Measurements from ENCODE around the gene NBR1. TPM values are rescaled to one million over a fixed set of nuclear protein-coding genes. Genes with fewer than 3 reads are reported as not detected.

The NBR1 gene
- total and polyA plus RNA-seq, 4 donors, result 52.3 to 99.1 (median 74.5) TPM

Other genes with a start within 250 kb of the NBR1 start
- gene AARSD1, start 206.8 kb upstream of the NBR1 start, total RNA-seq, result 10 to 100 TPM; 38.2 to 39.0 TPM
- 10 to 100 TPM; 30.2 to 87.0 TPM for gene AARSD1, start 206.8 kb upstream of the NBR1 start, polyA plus RNA-seq
- gene PTGES3L, start 191.1 kb upstream of the NBR1 start, total RNA-seq, result 1 to 10 TPM; 2.5 to 6.6 TPM
- gene PTGES3L, start 191.1 kb upstream of the NBR1 start, polyA plus RNA-seq, result 1 to 10 TPM; 3.2 to 5.5 TPM
- 10 to 100 TPM; 10.6 to 16.0 TPM for gene RUNDC1, start 190.6 kb upstream of the NBR1 start, total RNA-seq
- gene RUNDC1, start 190.6 kb upstream of the NBR1 start, polyA plus RNA-seq, result 1 to 10 TPM; 2.4 to 7.3 TPM
- 100 to 1,000 TPM; 723 to 755 TPM for gene RPL27, start 172.8 kb upstream of the NBR1 start, total RNA-seq
- gene RPL27, start 172.8 kb upstream of the NBR1 start, polyA plus RNA-seq, result 1,000 to 10,000 TPM; 3,011 to 6,939 TPM
- 10 to 100 TPM; 24.8 to 35.3 TPM for gene IFI35, start 164.4 kb upstream of the NBR1 start, total RNA-seq
- 10 to 100 TPM; 34.2 to 45.2 TPM for gene IFI35, start 164.4 kb upstream of the NBR1 start, polyA plus RNA-seq
- 100 to 1,000 TPM; 165 to 241 TPM for gene VAT1, start 148.8 kb upstream of the NBR1 start, total RNA-seq
- 10 to 100 TPM; 55.7 to 65.3 TPM for gene VAT1, start 148.8 kb upstream of the NBR1 start, polyA plus RNA-seq
- gene RND2, start 146.0 kb upstream of the NBR1 start, total RNA-seq, result 1 to 10 TPM; 1.1 to 2.7 TPM
- gene RND2, start 146.0 kb upstream of the NBR1 start, polyA plus RNA-seq, result 1 to 10 TPM; 2.0 to 3.9 TPM
- 1 to 10 TPM; 4.3 to 6.6 TPM for gene BRCA1, start 45.9 kb upstream of the NBR1 start, total RNA-seq
- 1 to 10 TPM in 1 of 2 donors, under 1 TPM in 1; 0.38 to 2.1 TPM for gene BRCA1, start 45.9 kb upstream of the NBR1 start, polyA plus RNA-seq
- gene TMEM106A, start 40.7 kb downstream of the NBR1 start, total RNA-seq, result 10 to 100 TPM; 20.2 to 37.2 TPM
- gene TMEM106A, start 40.7 kb downstream of the NBR1 start, polyA plus RNA-seq, result 1 to 10 TPM; 2.5 to 5.0 TPM
- not detected for gene CCDC200, start 57.4 kb downstream of the NBR1 start, total RNA-seq
- not detected for gene CCDC200, start 57.4 kb downstream of the NBR1 start, polyA plus RNA-seq
- 1,000 to 10,000 TPM; 2,414 to 5,422 TPM for gene RNU2-1, start 62.8 kb downstream of the NBR1 start, total RNA-seq
- gene RNU2-1, start 62.8 kb downstream of the NBR1 start, polyA plus RNA-seq, result not detected
- gene ARL4D, start 227.8 kb downstream of the NBR1 start, total RNA-seq, result 10 to 100 TPM in 1 of 2 donors, 1 to 10 TPM in 1; 6.9 to 14.2 TPM
- 1 to 10 TPM; 4.0 to 9.9 TPM for gene ARL4D, start 227.8 kb downstream of the NBR1 start, polyA plus RNA-seq